Muscle of arm (tissue), 12 donors: ENCODE measurements around the gene HOXD11. TPM values are rescaled to one million over a fixed set of nuclear protein-coding genes. Genes with fewer than 3 reads are reported as not detected.

Experiments used
- DNase-seq: peaks from one replicate; pipeline ENCODE4 v3.0.0-alpha.2; 2013
- polyA plus RNA-seq, 12 donors: library from polyadenylated mRNA; unstranded; fragments of 120-200 nt; gene quantifications; one replicate each; pipeline ENCODE4 v1.2.1, GENCODE V29; 2013; ENCODE audit not compliant: insufficient read length in 12 of 12

The HOXD11 gene
- polyA plus RNA-seq, 12 donors = 0.17 to 6.9 (median 2.0) TPM; not detected in 4

GRCh38 chr2:176130957-176131847 is 24.1 kb downstream of the HOXD11 start:
- DNase-seq = no peak

GRCh38 chr2:176131848-176132158 is 24.7 kb downstream of the HOXD11 start:
- DNase-seq = no peak

- no peak for DNase-seq
Observed at GRCh38 chr2:176132205-176133171, 25.4 kb downstream of the HOXD11 start.

GRCh38 chr2:176133389-176133788 is 26.3 kb downstream of the HOXD11 start:
- DNase-seq = no peak

GRCh38 chr2:176134035-176134434 is 27.0 kb downstream of the HOXD11 start:
- no peak for DNase-seq

- no peak for DNase-seq
Observed at GRCh38 chr2:176135035-176135440, 28.0 kb downstream of the HOXD11 start.

GRCh38 chr2:176136374-176137251 is 29.5 kb downstream of the HOXD11 start:
- DNase-seq = peak; percentile 77

- DNase-seq = no peak
Observed at GRCh38 chr2:176137252-176137580, 30.1 kb downstream of the HOXD11 start.

- DNase-seq = no peak
Observed at GRCh38 chr2:176137906-176138305, 30.8 kb downstream of the HOXD11 start.

- no peak for DNase-seq
Observed at GRCh38 chr2:176138526-176138922, 31.4 kb downstream of the HOXD11 start.

- no peak for DNase-seq
Observed at GRCh38 chr2:176138923-176139660, 32.0 kb downstream of the HOXD11 start.

GRCh38 chr2:176139661-176140512 is 32.8 kb downstream of the HOXD11 start:
- no peak for DNase-seq

GRCh38 chr2:176140513-176141317 is 33.6 kb downstream of the HOXD11 start:
- peak; percentile 93 for DNase-seq

- no peak for DNase-seq
Observed at GRCh38 chr2:176142281-176142680, 35.2 kb downstream of the HOXD11 start.

- no peak for DNase-seq
Observed at GRCh38 chr2:176145085-176145969, 38.2 kb downstream of the HOXD11 start.

GRCh38 chr2:176146101-176146500 is 39.0 kb downstream of the HOXD11 start:
- no peak for DNase-seq

GRCh38 chr2:176146645-176147044 is 39.6 kb downstream of the HOXD11 start:
- DNase-seq = no peak

- DNase-seq = no peak
Observed at GRCh38 chr2:176147210-176147799, 40.2 kb downstream of the HOXD11 start.
